HG03439 (cell line): ENCODE measurements around the gene ADGRG4.

Experiments used
- ATAC-seq: cut with Tn5 transposase; IDR thresholded peaks from one replicate; pipeline ENCODE4 v1.9.1; 2021; ENCODE audit warnings: mild to moderate bottlenecking, moderate library complexity; ENCODE audit not compliant: unreplicated experiment

Gene ADGRG4

DNA sequence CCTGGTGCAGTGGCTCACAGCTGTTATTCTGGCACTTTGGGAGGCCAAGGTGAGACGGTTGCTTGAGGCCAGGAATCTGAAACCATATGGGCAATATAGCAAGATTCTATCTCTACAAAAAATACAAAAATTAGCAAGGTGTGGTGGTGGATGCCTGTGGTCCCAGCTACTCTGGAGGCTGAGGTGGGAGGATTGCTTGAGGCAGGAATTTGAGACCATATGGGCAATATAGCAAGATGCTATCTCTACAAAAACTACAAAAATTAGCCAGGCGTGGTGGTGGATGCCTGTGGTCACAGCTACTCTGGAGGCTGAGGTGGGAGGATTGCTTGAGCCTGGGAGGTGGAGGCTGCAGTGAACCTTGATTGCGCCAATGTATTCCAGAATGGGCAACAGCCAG is 2.3 kb downstream of the ADGRG4 start:
- ATAC-seq, result no peak

DNA sequence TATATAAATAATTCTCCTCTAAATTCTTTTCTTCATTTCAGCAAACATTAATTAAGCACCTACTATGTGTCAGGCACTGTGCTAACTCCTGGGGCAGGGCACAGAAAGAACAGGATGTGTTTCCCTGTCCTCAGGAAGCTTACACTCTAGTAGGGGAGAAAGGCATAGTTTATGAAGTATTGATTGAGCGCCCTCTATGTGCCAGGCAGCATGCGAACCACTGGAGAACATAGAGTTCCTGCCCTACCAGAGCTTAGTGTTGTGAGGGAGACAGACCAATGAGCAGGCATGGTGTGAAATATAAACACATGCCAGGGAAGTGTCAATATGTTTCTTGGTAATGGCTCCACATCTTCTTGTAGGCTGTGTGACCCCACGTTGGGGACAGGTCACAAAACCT is 3.7 kb downstream of the ADGRG4 start:
- ATAC-seq, result no peak

DNA sequence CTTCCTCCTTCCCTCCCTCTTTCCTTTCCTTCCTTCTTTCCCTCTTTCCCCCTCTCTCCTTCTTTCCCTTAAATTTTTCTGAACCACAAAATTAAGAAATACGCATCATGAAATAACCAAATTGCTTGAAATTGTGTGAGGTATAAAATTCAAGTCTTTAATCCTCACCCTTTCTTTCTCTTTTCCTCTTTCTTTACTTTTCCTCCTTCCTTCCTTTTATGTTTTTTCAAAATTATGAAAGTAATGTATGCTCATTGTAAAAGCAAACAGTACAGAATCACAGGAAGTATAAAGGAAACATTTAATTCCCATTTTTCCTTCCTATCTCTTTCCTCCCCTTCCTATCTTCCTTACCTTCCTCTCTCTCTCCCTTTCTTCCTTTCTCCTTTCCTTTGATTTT is 5.4 kb downstream of the ADGRG4 start:
- no peak for ATAC-seq

DNA sequence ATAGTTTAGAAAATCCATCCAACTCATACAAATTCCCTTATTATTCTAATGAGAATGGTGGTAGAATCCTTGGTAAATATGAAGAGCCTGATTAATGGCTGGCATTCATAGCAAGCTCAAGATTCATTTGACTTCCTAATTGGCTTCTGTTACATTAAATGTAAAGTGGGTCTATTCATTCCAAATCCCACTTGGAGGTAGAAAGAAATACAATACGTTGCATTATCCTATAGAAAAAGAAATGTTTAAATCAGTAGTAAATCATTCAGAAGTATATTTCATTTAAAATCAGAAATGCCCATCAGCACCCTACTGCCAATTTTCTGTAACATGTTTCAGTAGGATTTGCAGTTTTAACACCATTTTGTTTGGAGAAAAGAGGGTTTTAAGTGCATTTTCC is 6.7 kb downstream of the ADGRG4 start:
- no peak for ATAC-seq

DNA sequence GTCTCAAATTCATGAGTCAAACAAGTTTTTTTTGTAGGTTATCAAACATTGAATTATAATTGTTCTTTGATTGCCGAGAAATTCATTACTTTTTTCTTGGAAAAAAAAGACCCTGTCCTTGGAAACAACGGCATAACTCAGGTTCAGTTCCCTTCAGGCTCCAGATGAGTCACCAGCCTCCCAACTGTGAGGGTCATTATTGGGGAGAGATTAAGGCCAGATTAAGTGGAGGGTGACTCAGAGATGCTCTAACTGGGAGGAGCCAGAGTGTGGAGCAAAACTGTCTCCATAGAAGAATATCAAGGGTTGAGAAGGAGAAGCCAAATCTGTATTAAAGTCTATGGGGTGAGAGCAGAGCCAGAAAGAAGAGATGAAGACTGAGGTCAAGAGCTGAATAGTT is 9.6 kb downstream of the ADGRG4 start:
- no peak for ATAC-seq

DNA sequence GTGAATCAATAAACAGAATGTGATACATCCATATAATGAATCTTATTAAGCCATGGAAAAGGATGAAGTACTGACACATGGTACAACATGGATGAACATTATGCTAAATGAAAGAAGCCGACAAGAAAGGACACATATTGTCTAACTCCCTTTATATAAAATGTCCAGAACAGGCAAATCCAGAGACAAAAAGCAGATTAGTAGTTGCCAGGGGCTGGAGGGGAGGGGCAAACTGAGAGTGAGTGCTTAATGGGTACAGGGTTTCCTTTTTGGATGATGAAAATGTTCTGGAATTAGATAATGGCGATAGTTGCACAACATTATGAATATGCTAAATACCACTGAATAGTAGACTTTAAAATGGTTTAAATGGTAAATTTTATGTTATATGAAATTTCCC is 17.4 kb downstream of the ADGRG4 start:
- no peak for ATAC-seq

DNA sequence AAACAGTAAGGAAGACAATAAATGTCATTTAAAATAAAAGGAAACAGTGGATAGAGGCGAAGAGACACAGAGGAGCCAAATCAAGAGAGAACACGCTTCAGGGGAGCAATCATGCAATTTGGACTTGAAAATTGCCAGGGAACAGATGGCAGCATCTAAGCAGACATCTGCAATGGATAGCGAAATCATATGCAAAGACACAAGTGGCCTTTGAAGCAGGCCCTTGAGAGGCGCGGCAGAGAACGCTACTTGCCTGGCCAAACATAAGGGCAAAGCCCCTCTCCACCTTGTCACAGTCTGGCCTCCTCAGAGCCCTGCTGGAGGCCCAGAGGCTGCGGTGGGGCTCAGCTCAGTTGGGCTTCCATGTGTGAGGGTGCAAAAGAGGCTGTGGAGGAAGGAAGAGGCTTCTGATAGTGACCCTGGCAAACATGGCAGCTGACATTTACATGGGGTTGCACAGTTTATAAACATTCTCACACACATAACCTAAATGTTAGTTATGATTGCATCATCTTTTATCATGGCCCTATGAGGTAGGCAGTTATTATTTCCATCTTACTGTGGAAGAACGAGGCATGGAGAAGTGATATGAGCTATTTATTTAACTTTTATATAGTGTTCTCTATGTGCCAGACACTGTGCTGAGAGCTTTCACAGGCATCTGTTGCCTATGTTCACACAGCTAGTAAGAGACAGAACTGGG is 18.3 kb downstream of the ADGRG4 start:
- no peak for ATAC-seq

DNA sequence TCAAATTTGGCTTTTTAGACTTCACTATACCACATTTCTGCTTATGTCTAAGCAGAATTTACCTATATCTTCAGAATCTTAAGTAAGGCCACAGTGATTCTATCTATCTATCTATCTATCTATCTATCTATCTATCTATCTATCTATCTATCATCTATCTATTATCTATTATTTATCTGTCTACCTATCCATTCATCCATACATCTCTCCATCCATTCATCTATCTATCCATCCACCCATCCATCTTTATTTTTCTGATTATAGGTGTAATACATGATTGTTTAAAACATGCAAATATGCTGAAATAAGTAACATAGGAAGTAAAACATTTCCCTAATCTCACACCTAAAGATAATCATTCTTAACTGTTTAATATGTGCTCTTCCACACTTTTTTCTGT is 18.8 kb downstream of the ADGRG4 start:
- no peak for ATAC-seq

DNA sequence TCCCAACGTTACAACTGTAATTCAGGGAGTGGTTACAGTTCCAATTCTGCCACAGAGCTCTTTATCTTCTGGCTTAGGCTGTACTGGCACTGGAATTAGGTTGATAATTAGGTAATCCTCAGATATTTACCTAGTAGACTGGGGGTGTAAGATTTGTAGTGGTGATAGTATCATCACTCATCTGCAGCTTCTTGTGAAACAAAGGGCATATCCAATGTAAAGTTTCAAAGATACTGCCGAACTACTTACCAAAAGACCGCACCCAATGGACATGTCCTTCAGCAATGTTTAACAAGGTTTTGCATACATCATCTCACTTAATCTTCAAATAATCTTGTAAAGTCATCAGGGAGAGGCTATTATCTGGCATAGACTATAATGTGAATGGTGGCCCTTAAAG is 20.8 kb downstream of the ADGRG4 start:
- ATAC-seq, result no peak

DNA sequence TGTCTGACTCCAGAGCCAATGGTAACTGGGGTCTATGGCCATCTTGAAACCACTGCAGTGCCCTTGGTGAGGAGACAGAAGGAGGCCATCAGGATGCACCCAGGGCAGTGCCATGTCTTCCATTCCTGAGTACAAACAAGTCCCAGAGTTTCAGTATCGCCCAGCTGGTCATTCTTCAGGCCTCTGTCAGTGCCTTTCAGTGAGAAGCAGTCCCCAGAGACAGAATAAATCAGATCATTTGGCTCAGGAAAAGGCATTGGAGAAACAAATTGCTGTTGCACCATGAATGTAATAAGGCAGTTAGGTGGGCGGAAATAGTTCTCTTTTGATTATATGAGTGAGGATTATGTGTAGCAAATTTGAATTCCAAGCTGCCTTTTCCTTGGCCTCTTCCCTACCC is 21.3 kb downstream of the ADGRG4 start:
- ATAC-seq, result no peak

DNA sequence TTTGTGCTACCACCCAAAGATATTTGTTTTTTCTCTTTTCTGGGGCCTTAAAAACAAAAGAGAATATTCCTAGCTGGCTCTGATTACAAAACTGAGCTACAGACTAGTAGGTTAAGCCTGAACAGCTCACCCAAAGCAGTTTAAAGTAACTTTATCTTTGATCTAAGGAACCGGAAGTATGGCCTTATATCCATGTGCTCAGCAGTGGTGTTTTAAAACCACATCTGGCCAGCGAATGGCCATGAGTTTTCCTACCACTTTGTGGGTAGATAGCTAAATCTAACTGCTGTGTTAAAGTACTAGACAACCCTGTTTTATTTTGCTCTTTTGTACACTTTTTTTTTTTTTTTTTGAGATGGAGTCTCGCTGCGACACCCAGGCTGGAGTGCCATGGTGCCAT is 24.6 kb downstream of the ADGRG4 start:
- ATAC-seq, result no peak

DNA sequence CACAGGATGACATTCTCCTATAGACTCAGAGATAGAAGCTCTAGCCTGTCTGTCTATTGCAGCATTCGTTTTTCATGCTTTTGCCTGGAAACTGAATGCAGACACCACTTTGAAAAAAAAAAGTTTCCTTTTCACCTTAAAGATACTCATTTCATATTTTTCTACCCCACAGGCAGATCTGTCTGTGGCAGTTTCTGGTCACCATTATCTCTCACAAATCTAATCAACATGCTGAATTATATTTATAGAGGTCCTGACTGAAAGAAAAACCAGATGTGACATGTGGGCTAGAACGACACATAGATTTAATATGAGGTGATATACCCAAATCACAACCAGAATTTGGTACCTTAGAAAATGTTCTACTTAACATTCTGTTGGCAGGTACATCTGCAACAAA is 28.2 kb downstream of the ADGRG4 start:
- ATAC-seq, result no peak

DNA sequence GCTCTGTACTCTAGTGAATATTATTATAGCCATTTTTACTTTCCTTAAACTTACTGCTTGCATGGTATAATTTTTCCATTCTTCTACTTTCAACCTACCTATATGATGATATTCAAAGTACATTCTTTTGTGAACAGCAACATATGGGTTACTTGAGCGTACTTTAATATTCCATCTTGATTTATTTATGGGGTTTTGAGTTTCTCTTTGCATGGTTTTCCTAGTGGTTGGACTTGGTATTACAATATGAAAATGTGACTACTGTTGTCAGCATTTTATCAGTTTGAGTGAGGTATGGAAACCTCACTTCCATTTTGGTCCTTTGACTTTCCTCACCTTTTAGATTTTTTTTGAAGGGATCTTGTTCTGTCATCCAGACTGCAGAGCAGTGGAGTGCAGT is 35.9 kb downstream of the ADGRG4 start:
- ATAC-seq, result no peak

DNA sequence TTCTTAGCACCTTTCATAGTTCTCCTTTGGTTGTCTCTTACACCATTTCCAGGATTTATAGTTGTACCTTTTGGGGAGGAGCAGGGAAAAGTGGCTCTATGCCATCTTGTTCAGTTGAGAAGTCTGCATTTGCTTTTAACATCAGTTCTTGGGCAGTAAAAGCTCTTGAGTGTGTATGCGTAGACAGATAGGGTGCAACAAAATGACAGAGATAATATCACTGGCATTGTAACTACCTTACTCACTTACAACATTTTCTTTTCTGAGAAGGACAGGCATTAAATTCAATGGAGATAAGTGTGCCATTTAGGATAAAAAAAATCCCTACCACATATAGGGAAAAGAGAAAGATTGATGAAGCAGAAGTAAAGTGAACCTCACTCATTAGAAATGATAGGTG is 38.9 kb downstream of the ADGRG4 start:
- ATAC-seq, result no peak

DNA sequence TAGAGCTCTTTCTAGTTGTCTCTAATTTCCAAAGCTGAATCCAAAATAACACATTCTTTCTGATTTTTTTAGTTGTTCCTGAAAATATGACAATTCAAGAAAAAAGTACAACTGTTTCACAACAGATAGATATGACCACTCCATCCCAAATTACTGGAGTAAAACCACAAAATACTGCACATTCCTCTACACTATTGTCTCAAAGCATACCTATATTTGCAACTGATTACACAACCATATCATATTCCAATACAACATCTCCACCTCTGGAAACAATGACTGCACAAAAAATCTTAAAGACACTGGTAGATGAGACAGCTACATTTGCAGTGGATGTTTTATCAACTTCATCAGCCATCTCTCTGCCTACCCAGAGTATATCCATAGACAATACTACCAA is 43.6 kb downstream of the ADGRG4 start:
- no peak for ATAC-seq

DNA sequence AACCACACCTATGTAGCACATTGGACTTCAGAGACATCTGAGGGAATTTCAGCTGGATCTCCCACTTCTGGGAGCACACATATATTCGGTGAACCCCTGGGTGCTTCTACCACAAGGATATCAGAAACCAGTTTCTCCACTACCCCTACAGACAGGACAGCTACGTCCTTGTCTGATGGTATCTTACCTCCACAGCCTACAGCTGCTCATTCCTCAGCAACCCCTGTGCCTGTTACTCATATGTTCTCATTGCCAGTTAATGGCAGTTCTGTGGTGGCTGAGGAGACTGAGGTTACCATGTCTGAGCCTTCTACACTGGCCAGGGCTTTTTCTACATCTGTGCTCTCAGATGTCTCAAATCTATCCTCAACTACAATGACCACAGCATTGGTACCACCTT is 45.7 kb downstream of the ADGRG4 start:
- no peak for ATAC-seq

DNA sequence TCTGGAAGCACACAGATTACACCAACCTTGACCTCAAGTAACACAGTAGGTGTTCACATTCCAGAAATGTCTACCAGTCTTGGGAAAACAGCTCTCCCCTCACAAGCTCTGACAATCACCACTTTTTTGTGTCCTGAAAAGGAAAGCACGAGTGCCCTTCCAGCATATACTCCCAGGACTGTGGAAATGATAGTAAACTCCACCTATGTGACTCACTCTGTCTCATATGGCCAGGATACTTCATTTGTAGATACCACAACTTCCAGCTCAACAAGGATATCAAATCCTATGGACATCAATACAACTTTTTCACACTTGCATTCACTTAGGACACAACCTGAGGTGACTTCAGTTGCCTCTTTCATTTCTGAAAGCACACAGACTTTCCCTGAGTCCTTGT is 46.9 kb downstream of the ADGRG4 start:
- no peak for ATAC-seq

DNA sequence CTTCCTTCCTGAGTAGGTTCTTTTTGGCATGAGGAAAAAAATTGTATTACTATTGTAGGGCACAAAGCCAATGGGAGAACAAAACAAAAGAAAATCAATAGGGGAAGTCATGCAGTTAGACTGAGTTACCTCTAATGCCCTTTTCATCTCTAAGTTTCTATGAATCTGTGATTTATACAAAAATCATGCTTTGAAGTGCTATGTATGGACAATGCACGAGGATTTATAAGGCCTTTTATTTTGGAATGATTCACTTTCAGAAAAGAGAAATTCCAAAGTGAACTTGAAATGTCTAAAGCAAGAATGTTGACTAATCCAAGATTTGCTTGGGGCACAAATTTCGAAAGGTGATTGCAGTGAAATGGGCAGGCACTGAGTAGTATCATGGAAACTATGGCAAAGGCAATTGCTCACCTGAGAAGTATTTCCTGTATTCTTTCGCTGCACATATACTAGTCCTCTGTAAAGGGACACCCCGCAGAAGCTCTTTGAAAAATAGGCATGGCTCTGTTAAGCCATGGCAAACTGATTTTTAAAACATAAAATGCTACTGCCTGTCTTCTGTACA is 52.8 kb downstream of the ADGRG4 start:
- ATAC-seq, result no peak

DNA sequence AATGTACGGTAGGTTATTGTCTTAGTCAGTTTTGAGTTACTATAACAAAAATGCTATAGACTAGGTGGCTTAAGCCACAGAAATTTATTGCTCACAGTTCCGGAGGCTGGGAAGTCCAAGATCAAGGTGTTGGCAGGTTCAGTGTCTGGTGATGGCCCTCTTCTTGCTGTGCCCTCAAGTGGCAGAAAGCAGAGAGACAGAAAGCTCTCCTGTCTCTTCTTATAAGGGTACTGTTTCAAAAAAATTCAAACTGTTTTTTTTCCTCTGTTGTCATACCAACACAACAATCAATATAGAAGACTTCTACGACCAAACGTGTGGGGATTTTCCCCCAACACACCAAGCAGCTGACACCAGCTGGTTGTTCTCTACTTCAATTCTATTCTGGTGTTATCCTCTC is 53.4 kb downstream of the ADGRG4 start:
- no peak for ATAC-seq

DNA sequence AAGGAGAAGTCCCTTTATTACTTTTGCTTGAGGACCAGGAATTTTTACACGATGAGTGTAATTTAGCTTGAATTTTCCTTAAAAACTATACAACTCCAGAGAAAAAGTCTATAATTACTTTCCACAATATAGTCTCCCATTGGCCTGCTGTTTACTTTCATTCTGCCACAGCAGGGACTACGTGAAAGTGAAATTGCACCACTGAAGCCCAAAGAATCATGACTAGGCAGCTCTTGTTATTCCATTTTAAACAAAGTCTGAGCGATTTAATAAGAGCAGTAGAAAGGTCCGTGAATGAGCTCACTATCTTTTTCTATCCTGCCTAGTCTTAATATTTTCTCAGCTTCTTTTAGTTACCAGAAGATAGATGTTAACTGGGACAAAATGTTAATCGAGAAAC is 68.6 kb downstream of the ADGRG4 start:
- ATAC-seq, result no peak

DNA sequence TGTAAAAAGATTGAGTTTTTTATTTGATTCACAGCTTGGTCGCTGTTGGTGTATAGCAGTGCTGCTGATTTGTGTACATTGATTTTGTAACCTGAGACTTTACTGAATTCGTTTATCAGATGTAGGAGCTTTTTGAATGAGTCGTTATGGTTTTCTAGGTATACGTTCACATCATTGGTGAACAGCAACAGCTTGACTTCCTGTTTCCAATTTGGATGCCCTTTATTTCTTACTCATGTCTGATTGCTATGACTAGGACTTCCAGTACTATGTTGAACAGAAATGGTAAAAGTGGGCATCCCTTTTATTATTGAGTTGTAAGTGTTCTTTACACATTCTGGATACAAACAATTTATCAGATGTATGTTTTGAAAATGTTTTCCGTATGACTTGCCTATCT is 76.0 kb downstream of the ADGRG4 start:
- ATAC-seq, result no peak

DNA sequence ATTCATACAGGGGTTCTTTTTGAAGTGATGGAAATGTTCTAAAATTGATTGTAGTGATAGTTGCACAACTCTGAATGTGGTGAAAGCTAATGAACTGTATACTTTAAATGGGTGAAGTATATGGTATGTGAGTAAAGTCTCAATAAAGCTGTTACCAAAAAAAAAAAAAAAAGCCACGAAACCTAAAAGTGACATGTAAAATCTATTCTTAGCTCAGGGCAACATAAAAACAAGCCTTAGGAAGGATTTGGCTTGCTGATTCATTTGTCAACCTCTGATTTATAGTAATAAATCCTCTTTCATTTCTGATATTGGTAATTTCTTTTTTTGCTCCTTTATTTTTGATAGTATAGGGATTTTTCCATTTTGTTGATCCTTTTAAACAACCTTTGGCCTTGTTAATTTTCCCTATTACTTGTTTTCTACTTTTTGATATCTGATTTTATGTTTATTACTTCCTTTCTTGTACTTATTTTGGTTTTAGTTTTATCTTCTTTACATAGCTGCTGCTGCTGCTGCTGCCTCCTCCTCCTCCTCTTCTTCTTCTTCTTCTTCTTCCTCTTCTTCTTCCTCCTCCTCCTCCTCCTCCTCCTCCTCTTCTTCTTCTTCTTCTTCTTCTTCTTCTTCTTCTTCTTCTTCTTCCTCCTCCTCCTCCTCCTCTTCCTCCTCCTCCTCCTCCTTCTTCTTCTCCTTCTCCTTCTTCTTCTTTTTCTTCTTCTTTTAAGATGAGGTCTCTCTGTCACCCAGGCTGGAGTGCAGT is 79.4 kb downstream of the ADGRG4 start:
- ATAC-seq, result no peak
